B cell (primary cell): Measurements from ENCODE around the gene CASP2.

Source experiments
- EZH2 ChIP-seq: IDR thresholded peaks from 2 replicates; pipeline ENCODE4 v1.6.1; 2012; ENCODE audit warnings: borderline replicate concordance, low read depth, mild to moderate bottlenecking, moderate library complexity, low read length; ENCODE audit not compliant: insufficient read depth, poor library complexity, severe bottlenecking
- TF ChIP-seq, protein P1 (sequence below): fragments of 200-600 bp; IDR thresholded peaks from one replicate; pipeline ENCODE4 v1.8.0; 2022; ENCODE audit warnings: antibody characterized with exemption, mild to moderate bottlenecking

DNA sequence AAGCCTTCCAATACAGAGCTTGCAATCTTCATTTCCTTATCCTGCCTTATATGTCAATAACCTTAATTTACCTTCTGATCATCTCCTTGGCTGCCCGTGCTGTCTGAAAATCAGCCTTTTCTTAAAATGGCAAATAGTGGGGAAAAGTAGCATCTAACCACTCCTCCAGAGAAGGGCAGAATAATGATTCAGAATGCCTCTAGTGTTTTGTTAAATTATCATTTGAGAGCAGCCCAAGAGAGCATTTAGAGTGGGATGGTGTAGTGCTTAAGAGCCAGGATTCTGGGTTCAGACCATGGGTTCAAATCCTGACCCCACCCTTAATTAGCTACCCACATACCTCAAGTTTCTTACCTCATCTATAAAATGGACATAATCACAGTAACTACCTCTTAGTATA, 8.0 kb upstream of the CASP2 start:
- TF ChIP-seq, protein P1, sequence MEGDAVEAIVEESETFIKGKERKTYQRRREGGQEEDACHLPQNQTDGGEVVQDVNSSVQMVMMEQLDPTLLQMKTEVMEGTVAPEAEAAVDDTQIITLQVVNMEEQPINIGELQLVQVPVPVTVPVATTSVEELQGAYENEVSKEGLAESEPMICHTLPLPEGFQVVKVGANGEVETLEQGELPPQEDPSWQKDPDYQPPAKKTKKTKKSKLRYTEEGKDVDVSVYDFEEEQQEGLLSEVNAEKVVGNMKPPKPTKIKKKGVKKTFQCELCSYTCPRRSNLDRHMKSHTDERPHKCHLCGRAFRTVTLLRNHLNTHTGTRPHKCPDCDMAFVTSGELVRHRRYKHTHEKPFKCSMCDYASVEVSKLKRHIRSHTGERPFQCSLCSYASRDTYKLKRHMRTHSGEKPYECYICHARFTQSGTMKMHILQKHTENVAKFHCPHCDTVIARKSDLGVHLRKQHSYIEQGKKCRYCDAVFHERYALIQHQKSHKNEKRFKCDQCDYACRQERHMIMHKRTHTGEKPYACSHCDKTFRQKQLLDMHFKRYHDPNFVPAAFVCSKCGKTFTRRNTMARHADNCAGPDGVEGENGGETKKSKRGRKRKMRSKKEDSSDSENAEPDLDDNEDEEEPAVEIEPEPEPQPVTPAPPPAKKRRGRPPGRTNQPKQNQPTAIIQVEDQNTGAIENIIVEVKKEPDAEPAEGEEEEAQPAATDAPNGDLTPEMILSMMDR, result no peak
- TF ChIP-seq EZH2, result no peak
